H1 (cell line): ENCODE data around the gene DAB2IP. TPM values are rescaled to one million over a fixed set of nuclear protein-coding genes. Genes with fewer than 3 reads are reported as not detected.

Experiments
- CTCF ChIP-seq, 3 experiments: IDR thresholded peaks; 1 replicate in 2 of 3; 2 replicates in 1 of 3; pipeline versions ENCODE4 v1.5.1 to v1.6.1; 2011; ENCODE audit warnings: low read length in 3 of 3, mild to moderate bottlenecking in 3 of 3, inconsistent platforms in 2 of 3, low read depth in 1 of 3, moderate library complexity in 1 of 3; ENCODE audit not compliant: insufficient read depth in 1 of 3; ENCODE audit errors: control extremely low read depth in 1 of 3
- NRF1 ChIP-seq: IDR thresholded peaks from 2 replicates; pipeline ENCODE4 v1.6.1; 2011; ENCODE audit warnings: mild to moderate bottlenecking, low read depth, low read length, improper control_type of control experiment
- POLR2A ChIP-seq, 2 experiments: IDR thresholded peaks; 1 replicate in 1 of 2; 2 replicates in 1 of 2; pipeline ENCODE4 v1.6.1; 2011; ENCODE audit warnings: low read depth in 2 of 2, low read length in 2 of 2, mild to moderate bottlenecking in 2 of 2; ENCODE audit errors: control extremely low read depth in 1 of 2
- RNF2 ChIP-seq: fragments of 200-900, 300-1000 bp; sonication (generic); IDR thresholded peaks from 2 replicates; pipeline ENCODE4 v1.7.1; 2016; ENCODE audit warnings: borderline replicate concordance, low read depth, mild to moderate bottlenecking, antibody characterized with exemption, low read length; ENCODE audit not compliant: poor library complexity, severe bottlenecking; ENCODE audit errors: missing control alignments
- SP2 ChIP-seq: IDR thresholded peaks from 2 replicates; pipeline ENCODE4 v1.6.1; 2012; ENCODE audit warnings: mild to moderate bottlenecking, low read length, inconsistent platforms
- polyA plus RNA-seq, 7 experiments: library from polyadenylated mRNA; depleted of rRNA in 3 of 7; stranded (reverse) in 5 of 7; unstranded in 2 of 7; fragments of >200 nt in 5 of 7; fragments of 200-250 nt in 2 of 7; gene quantifications; 1 replicate in 5 of 7; 2 replicates in 1 of 7; 4 replicates in 1 of 7; pipeline versions ENCODE4 v1.2.1 to v1.2.3, GENCODE V29; 2011 to 2013; ENCODE audit warnings: missing spikeins in 2 of 7, mixed read lengths in 2 of 7
- total RNA-seq: library from RNA; stranded (reverse); fragmentation: NEBNext Ultra II Directional; extraction: Animal tissue kit (Norgen Biotek cat#: 25700); gene quantifications from 2 replicates; pipeline ENCODE4 v1.2.1, GENCODE V29; 2021

Gene DAB2IP
- total and polyA plus RNA-seq, 2 of the 8 experiments (the other 6 are each of a cell fraction or from before 2014, with no cell fraction given), result 19.7 to 39.5 TPM

GRCh38 chr9:121672986-121673385 lies 21.6 kb downstream of the DAB2IP start (continued):
- TF ChIP-seq CTCF (IDR thresholded peaks at IDR 0.05; ENCODE audit: control extremely low read depth in 1 of 3, insufficient read depth in 1 of 3, low read depth in 1 of 3, low read length in 3 of 3) (no peak), POLR2A (IDR thresholded peaks at IDR 0.05; ENCODE audit: control extremely low read depth in 1 of 2, low read depth in 2 of 2, low read length in 2 of 2) (no peak), RNF2 (no peak), SP2 (no peak), NRF1 (no peak)
- TF ChIP-seq, all 59 proteins: peak for 0
